IgD-negative memory B cell (primary cell): ENCODE measurements around the gene CUEDC1. TPM values are rescaled to one million over a fixed set of nuclear protein-coding genes. Genes with fewer than 3 reads are reported as not detected.

Source experiments
- H3K27ac Mint-ChIP-seq, 3 donors: one replicate each; pipeline ENCODE4 v1.8.0; 2020 to 2022; ENCODE audit warnings: mild to moderate bottlenecking in 3 of 3, mixed read lengths in 3 of 3, moderate library complexity in 1 of 3
- H3K27me3 Mint-ChIP-seq: one replicate; pipeline ENCODE4 v1.8.0; 2021; ENCODE audit warnings: mixed read lengths
- H3K36me3 Mint-ChIP-seq: one replicate; pipeline ENCODE4 v1.8.0; 2020; ENCODE audit warnings: mild to moderate bottlenecking, mixed read lengths
- H3K4me1 Mint-ChIP-seq, 3 donors: one replicate each; pipeline ENCODE4 v1.8.0; 2020 to 2022; ENCODE audit warnings: mixed read lengths in 3 of 3, mild to moderate bottlenecking in 1 of 3
- H3K4me3 Mint-ChIP-seq, 4 donors: one replicate each; pipeline ENCODE4 v1.8.0; 2020 to 2022; ENCODE audit warnings: mild to moderate bottlenecking in 4 of 4, mixed read lengths in 4 of 4, moderate library complexity in 3 of 4
- H3K9me3 Mint-ChIP-seq, 3 donors: one replicate each; pipeline ENCODE4 v1.8.0; 2020 to 2021; ENCODE audit warnings: mixed read lengths in 3 of 3, mild to moderate bottlenecking in 1 of 3
- polyA plus RNA-seq: library from polyadenylated mRNA; unstranded; fragments of 300-500 nt; fragmentation: Illumina TruSeq; gene quantifications from one replicate; pipeline ENCODE4 v1.2.3, GENCODE V29; 2021

The CUEDC1 gene, protein sequence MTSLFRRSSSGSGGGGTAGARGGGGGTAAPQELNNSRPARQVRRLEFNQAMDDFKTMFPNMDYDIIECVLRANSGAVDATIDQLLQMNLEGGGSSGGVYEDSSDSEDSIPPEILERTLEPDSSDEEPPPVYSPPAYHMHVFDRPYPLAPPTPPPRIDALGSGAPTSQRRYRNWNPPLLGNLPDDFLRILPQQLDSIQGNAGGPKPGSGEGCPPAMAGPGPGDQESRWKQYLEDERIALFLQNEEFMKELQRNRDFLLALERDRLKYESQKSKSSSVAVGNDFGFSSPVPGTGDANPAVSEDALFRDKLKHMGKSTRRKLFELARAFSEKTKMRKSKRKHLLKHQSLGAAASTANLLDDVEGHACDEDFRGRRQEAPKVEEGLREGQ
- not detected for polyA plus RNA-seq

GRCh38 chr17:57955183-57955931, at the start of gene CUEDC1:
Gene CUEDC1 (minus strand): TSS chr17:57955412. CDS start chr17:57885564, 69,848 bp downstream.
- H3K9me3 Mint-ChIP-seq, result no peaks in the 10 kb centered on the region
- peaks cover 70% of the 10 kb centered on the region for H3K27me3 Mint-ChIP-seq
- peaks cover 22 to 27% (median 24%) of the 10 kb centered on the region in 3 donors for H3K4me1 Mint-ChIP-seq
- H3K4me3 Mint-ChIP-seq, result peak within 1 kb of the TSS; percentile 71 to 86 (median 84)
- H3K27ac Mint-ChIP-seq, result peak within 1 kb of the TSS; percentile 11 to 57 (median 13)
- no peaks in the 10 kb centered on the region for H3K36me3 Mint-ChIP-seq

DNA sequence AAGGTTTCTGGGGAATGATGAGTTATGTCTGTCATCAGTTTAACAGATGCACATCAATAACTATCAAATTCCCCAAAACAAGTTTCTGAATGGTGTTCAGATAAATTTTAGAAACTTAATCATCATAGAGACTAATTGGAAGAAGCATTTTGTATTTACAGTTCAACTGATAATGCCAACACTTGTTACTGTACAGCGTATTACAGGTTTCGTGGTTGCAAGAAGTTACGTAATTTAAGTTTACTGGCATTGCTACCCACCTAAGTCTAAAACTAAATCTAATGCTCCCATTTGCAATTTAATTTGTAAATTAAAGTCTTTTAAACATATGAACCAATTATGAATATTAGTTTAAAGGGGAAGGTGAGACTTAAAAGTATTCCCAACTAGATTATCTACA, 48.8 kb upstream of the CUEDC1 start:
- H3K9me3 Mint-ChIP-seq, result no peaks in the 10 kb centered on the region
- no peak overlapping the region for H3K27ac Mint-ChIP-seq
- no peaks in the 10 kb centered on the region for H3K27me3 Mint-ChIP-seq
- H3K4me3 Mint-ChIP-seq, result peak overlapping the region in 1 of 4 donors; percentile 100
- peaks cover 36 to 49% (median 42%) of the 10 kb centered on the region in 3 donors for H3K4me1 Mint-ChIP-seq
- peaks cover 5% of the 10 kb centered on the region for H3K36me3 Mint-ChIP-seq

- Mint-ChIP-seq H3K9me3 (no peaks in the 10 kb centered on the region), H3K36me3 (peaks cover 5% of the 10 kb centered on the region), H3K4me3 (peak overlapping the region in 3 of 4 donors; percentile 13 to 72 (median 16)), H3K4me1 (peaks cover 36 to 49% (median 41%) of the 10 kb centered on the region in 3 donors), H3K27me3 (no peaks in the 10 kb centered on the region), H3K27ac (peak overlapping the region; percentile 37 to 59 (median 53))
Observed at GRCh38 chr17:58002973-58003372, 47.8 kb upstream of the CUEDC1 start.

DNA sequence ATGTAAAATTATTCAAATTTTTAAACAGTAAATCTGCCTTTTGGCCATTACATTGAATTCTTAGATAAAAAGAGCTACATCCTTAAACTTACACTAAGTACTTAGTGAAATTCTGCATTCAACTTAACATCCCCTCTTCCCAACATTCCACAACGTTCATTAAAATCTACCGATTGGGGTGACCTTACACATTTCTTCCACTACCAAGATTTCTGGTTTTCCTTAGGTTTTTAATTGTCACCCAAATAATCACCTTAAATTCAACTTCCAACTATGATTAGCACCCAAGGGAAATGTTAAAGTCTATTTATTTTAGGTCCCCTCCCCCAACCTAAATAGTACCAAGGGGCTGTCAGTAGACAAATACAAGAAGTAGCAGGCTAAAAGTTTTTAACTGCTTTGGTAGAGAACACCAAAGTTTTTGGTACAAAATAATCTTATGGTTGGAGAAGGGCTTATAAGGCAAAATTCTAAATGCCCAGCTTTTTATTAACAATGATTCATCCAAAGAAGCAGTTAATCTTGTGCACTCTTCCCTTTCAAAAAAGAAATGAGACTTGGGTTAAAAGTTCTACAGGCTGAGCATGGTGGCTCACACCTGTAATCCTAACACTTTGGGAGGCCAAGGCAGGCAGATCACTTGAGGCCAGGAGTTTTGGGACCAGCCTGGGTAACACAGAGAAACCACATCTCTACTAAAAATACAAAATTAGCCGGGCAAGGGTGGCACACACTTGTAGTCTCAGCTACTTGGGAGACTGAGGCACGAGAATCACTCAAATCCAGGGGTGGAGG, 47.1 kb upstream of the CUEDC1 start:
- peak overlapping the region in 2 of 3 donors; percentile 37 to 59 for H3K27ac Mint-ChIP-seq
- H3K27me3 Mint-ChIP-seq, result no peaks in the 10 kb centered on the region
- H3K9me3 Mint-ChIP-seq, result no peaks in the 10 kb centered on the region
- H3K4me3 Mint-ChIP-seq, result peak overlapping the region in 1 of 4 donors; percentile 72
- peaks cover 36 to 46% (median 39%) of the 10 kb centered on the region in 3 donors for H3K4me1 Mint-ChIP-seq
- peaks cover 5% of the 10 kb centered on the region for H3K36me3 Mint-ChIP-seq

DNA sequence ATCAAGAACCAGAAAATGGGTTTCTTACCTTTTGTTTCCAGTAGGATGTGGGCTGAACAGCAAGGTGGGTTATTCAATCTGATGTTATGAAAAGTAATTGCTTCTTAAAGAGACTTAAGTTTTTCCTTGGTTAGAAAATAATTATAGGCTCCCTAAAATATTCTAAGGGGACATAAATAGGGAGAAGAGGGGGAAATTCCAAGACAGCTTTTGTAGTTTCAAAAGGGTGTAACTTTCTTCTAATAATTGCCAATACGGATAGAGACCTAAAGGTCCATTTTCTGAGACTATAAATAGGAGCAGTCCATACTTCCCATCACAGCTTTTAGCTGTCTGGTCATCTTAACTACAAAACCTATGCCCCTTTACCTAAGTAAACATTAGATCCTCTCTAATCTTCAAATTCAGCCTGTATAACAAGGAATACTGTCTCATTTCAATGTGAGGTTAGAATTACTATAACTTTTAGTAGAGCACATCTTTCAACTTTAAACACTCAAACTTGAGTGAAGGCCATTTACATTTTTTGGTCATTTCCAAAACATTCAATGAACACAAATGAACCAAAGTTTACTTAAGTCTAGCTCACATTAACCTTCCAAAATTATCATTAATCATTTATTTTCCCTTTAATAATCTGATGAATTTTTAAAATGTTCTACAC, 46.4 kb upstream of the CUEDC1 start:
- H3K4me3 Mint-ChIP-seq, result no peak overlapping the region
- H3K36me3 Mint-ChIP-seq, result peaks cover 5% of the 10 kb centered on the region
- H3K27me3 Mint-ChIP-seq, result no peaks in the 10 kb centered on the region
- H3K27ac Mint-ChIP-seq, result peak overlapping the region in 2 of 3 donors; percentile 37 to 59
- H3K4me1 Mint-ChIP-seq, result peaks cover 35 to 43% (median 37%) of the 10 kb centered on the region in 3 donors
- H3K9me3 Mint-ChIP-seq, result no peaks in the 10 kb centered on the region

GRCh38 chr17:57999496-58000017, 44.3 kb upstream of the CUEDC1 start:
- peak overlapping the region in 2 of 3 donors; percentile 35 to 80 for H3K27ac Mint-ChIP-seq
- H3K4me3 Mint-ChIP-seq, result peak overlapping the region in 1 of 4 donors; percentile 79
- no peaks in the 10 kb centered on the region for H3K36me3 Mint-ChIP-seq
- peaks cover 22 to 31% (median 26%) of the 10 kb centered on the region in 3 donors for H3K4me1 Mint-ChIP-seq
- H3K9me3 Mint-ChIP-seq, result no peaks in the 10 kb centered on the region
- H3K27me3 Mint-ChIP-seq, result no peaks in the 10 kb centered on the region

DNA sequence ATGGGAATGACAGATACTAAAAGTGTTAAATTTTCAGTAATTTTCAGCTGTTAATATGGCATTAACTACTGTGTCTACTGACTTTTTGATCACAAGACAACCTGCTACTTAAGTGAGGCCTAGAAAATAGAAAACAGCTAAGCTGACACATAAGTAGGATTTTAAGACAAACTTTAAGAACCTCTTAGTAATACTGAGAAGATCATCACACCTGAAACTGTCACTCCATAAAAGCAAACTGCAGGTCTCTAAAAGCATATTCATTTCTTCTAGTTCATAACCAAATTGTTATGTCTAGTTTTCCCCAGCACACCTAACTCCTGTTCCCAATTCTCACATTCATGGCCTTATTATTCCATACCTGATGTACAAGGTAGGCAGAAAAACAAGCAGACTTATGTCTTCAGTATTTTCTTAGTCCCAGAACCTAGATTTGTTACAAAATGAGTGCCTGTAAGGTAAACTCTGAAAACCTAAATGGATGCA, 43.8 kb upstream of the CUEDC1 start:
- peak overlapping the region in 2 of 3 donors; percentile 35 to 80 for H3K27ac Mint-ChIP-seq
- no peaks in the 10 kb centered on the region for H3K27me3 Mint-ChIP-seq
- H3K9me3 Mint-ChIP-seq, result no peaks in the 10 kb centered on the region
- H3K4me3 Mint-ChIP-seq, result peak overlapping the region in 1 of 4 donors; percentile 79
- peaks cover 25 to 35% (median 29%) of the 10 kb centered on the region in 3 donors for H3K4me1 Mint-ChIP-seq
- H3K36me3 Mint-ChIP-seq, result no peaks in the 10 kb centered on the region

DNA sequence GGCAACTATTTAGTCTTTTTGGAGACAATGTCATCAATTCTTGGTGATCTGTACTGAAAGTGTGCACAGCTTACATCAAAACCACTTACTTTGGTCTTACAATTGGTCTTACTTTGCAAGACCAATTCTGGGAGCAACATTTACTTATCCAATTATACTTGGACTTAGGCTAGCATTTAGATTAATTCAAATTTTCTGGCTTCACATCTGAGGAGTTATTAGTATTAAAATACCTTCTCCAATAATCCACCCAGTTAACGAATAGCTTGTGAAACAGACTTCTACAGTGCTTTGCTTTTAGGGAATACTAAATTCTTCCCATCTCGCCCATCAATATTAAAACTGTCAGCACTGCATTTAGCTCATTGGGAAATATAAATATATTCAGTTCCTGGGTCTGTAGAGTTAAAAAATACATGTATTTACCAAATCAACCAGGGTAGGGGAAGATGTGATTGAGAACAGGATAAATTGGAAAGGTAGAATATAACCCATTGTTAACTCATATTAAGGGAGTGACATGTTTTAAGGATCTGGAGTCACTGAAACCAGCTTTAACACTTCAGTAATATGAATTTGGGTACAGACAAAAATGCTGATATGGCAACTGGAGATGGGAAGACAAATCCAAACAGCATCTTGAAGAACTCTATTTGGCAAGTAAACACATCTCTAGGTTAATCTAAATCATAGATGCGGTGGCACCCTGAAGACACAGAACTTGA, 42.0 kb upstream of the CUEDC1 start:
- H3K4me1 Mint-ChIP-seq, result peaks cover 27 to 40% (median 30%) of the 10 kb centered on the region in 3 donors
- H3K36me3 Mint-ChIP-seq, result no peaks in the 10 kb centered on the region
- H3K4me3 Mint-ChIP-seq, result peak overlapping the region in 1 of 4 donors; percentile 25
- H3K27me3 Mint-ChIP-seq, result no peaks in the 10 kb centered on the region
- H3K27ac Mint-ChIP-seq, result peak overlapping the region in 2 of 3 donors; percentile 52 to 54
- H3K9me3 Mint-ChIP-seq, result no peaks in the 10 kb centered on the region

DNA sequence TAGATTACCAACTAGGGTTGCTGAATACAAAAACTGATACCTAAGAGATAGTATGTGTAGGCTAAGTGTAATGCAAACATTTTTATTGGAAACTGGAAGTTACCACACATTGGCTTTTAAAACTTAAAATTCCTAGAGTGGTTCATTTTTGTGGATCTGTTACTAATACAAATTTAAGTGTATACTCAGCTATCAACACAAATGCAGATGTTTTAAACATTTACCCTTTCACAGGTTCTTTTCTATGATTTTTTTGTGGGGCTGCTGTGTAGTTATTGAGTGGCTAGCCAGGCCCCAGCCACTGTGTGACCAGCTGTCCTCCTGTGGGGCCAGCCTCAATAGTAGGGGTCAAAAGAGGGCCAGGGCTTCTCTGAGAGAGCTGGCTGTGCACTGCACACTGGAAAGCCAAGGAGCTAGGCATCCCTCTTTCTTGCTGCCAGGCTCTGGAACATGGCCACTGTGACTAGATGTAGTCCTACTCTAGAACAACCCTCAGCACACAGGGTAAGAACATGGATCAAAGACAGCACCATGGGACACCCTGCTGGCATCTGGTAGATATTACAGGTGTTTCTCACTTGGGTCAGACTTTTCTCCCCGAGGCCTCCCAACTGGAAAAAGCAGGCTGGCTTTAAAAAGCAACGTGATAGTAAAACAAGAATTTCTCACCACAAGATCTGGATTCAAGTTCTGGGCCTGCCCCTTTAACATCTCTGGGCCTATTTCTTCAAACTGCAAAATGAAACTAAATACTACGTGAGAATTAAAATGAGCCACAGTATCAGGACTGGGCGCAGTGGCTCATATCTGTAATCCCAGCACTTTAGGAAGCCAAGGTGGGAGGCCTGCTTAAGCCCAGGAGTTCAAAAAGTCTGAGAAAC, 40.1 kb upstream of the CUEDC1 start:
- Mint-ChIP-seq H3K4me3 (peak overlapping the region in 1 of 4 donors; percentile 2), H3K4me1 (peaks cover 27 to 39% (median 28%) of the 10 kb centered on the region in 3 donors), H3K36me3 (no peaks in the 10 kb centered on the region), H3K9me3 (no peaks in the 10 kb centered on the region), H3K27ac (peak overlapping the region; percentile 5 to 76 (median 16)), H3K27me3 (no peaks in the 10 kb centered on the region)

- H3K36me3 Mint-ChIP-seq, result no peaks in the 10 kb centered on the region
- H3K27me3 Mint-ChIP-seq, result no peaks in the 10 kb centered on the region
- peak overlapping the region in 1 of 3 donors; percentile 43 for H3K27ac Mint-ChIP-seq
- no peaks in the 10 kb centered on the region for H3K9me3 Mint-ChIP-seq
- no peak overlapping the region for H3K4me3 Mint-ChIP-seq
- H3K4me1 Mint-ChIP-seq, result peaks cover 29 to 35% (median 30%) of the 10 kb centered on the region in 3 donors
Observed at GRCh38 chr17:57994436-57994835, 39.2 kb upstream of the CUEDC1 start.

DNA sequence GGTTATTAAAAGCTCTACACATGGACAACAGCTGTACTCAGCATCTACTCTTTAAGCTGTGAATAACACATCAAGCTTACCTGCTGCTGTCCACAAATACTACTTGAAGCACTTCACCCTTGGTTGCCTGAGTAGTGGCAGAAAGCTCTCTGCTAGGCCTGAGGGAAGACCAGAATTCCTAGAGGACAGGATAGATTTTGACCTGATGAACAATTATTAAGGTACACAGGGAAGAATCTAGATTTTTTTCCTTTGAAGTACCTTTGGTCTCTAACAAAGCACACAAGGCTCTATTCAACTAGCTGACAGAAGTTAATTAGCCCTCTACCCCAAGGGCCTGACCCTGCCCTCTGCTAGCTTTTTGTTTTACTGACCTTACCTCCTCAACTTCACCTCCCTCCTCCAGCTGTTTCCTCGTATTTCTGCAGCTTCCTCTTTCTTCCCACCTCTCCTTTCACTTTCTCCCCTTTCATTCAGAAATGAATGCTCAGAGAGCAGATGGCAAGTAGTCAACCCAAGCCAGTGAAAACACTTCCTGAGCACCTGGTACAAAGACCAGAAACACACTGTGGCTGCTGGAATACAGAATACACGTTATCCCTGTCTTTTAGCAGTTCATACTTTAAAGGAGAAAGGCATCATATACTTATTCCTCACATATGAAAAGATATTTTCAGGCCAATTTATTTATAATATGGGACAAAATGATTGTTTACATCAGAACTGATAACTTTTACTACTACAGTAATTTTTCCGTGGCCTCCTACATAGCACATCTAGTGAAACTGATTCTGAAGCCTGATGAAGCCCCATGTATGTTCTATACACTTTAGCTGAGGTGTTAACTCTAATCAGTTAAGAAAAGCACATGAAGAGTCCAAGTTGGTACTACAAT, 38.5 kb upstream of the CUEDC1 start:
- Mint-ChIP-seq H3K36me3 (no peaks in the 10 kb centered on the region), H3K9me3 (no peaks in the 10 kb centered on the region), H3K4me3 (peak overlapping the region in 3 of 4 donors; percentile 19 to 65 (median 25)), H3K27me3 (no peaks in the 10 kb centered on the region), H3K4me1 (peaks cover 30 to 32% (median 31%) of the 10 kb centered on the region in 3 donors), H3K27ac (peak overlapping the region in 1 of 3 donors; percentile 43)

GRCh38 chr17:57991537-57991936, 36.3 kb upstream of the CUEDC1 start:
- H3K27me3 Mint-ChIP-seq, result no peaks in the 10 kb centered on the region
- peak overlapping the region in 1 of 4 donors; percentile 55 for H3K4me3 Mint-ChIP-seq
- H3K27ac Mint-ChIP-seq, result no peak overlapping the region
- peaks cover 31 to 36% (median 33%) of the 10 kb centered on the region in 3 donors for H3K4me1 Mint-ChIP-seq
- no peaks in the 10 kb centered on the region for H3K9me3 Mint-ChIP-seq
- no peaks in the 10 kb centered on the region for H3K36me3 Mint-ChIP-seq
